ENCODE data around the gene ANKS3. TPM values are rescaled to one million over a fixed set of nuclear protein-coding genes. Genes with fewer than 3 reads are reported as not detected.

Gene ANKS3
- total RNA-seq, 4 donors from 2014 or later = 23.3 to 47.8 (median 27.6) TPM

GRCh38 chr16:4678596-4678995 lies 55.5 kb downstream of the ANKS3 start:
- WGBS, 2 donors (ENCODE audit: low coverage in 1 of 2) = 79% methylated on average over 5 to 6 of the region's 6 CpGs
- no peaks in the 10 kb centered on the region for H3K9me3 ChIP-seq
- no peaks in the 10 kb centered on the region for H3K27me3 ChIP-seq
- peaks cover 0 to 42% (median 5%) of the 10 kb centered on the region in 3 donors for H3K4me1 ChIP-seq
- no peak for ATAC-seq
- peaks cover 0 to 97% of the 10 kb centered on the region in 2 donors for H3K36me3 ChIP-seq
- peak overlapping the region in 2 of 4 donors; percentile 72 to 82 for H3K27ac ChIP-seq
- H3K4me3 ChIP-seq = no peak overlapping the region
- TF ChIP-seq POLR2AphosphoS5 (IDR thresholded peaks at IDR 0.05) (no peak), POLR2A (IDR thresholded peaks at IDR 0.05) (no peak), EP300 (IDR thresholded peaks at IDR 0.05) (no peak)
- TF ChIP-seq, protein P1, sequence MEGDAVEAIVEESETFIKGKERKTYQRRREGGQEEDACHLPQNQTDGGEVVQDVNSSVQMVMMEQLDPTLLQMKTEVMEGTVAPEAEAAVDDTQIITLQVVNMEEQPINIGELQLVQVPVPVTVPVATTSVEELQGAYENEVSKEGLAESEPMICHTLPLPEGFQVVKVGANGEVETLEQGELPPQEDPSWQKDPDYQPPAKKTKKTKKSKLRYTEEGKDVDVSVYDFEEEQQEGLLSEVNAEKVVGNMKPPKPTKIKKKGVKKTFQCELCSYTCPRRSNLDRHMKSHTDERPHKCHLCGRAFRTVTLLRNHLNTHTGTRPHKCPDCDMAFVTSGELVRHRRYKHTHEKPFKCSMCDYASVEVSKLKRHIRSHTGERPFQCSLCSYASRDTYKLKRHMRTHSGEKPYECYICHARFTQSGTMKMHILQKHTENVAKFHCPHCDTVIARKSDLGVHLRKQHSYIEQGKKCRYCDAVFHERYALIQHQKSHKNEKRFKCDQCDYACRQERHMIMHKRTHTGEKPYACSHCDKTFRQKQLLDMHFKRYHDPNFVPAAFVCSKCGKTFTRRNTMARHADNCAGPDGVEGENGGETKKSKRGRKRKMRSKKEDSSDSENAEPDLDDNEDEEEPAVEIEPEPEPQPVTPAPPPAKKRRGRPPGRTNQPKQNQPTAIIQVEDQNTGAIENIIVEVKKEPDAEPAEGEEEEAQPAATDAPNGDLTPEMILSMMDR (IDR thresholded peaks at IDR 0.05) = no peak

- Histone ChIP-seq H3K4me1 (peaks cover 0 to 36% (median 5%) of the 10 kb centered on the region in 3 donors), H3K9me3 (no peaks in the 10 kb centered on the region), H3K36me3 (peaks cover 0 to 97% of the 10 kb centered on the region in 2 donors), H3K27me3 (no peaks in the 10 kb centered on the region), H3K4me3 (no peak overlapping the region), H3K27ac (no peak overlapping the region)
- WGBS, 2 donors (ENCODE audit: low coverage in 1 of 2) = 92% methylated on average over 3 of the region's 9 CpGs; no CpG with 5 or more reads in 1 of the 2 donors
- ATAC-seq = no peak
- TF ChIP-seq POLR2A (IDR thresholded peaks at IDR 0.05) (no peak), POLR2AphosphoS5 (IDR thresholded peaks at IDR 0.05) (no peak), EP300 (IDR thresholded peaks at IDR 0.05) (no peak)
- TF ChIP-seq, protein P1 (IDR thresholded peaks at IDR 0.05) = no peak
Measured at GRCh38 chr16:4677994-4678393, 56.1 kb downstream of the ANKS3 start.

DNA sequence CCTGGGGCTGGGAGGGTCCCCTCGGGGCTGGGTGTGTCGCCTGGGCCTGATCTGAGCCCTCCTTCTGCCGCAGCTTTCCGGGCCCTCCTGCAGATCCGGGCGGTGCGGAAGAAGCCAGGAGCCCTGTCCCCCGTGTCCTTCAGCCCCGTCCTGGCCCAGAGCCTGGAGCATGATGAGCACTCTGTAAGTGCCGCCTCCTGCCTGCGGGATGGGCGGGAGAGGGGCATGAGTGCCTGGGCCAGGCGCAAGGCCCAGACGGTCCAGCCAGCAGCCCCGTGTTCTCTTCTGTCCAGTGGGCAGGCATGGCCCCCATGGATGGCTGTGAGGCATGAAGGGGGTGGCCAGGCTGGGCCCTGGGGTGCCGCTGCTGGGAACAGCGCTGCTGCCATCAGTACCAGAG lies 56.7 kb downstream of the ANKS3 start:
- peaks cover 0 to 96% of the 10 kb centered on the region in 2 donors for H3K36me3 ChIP-seq
- WGBS, 2 donors (ENCODE audit: low coverage in 1 of 2) = 100% methylated on average over 2 of the region's 17 CpGs; no CpG with 5 or more reads in 1 of the 2 donors
- TF ChIP-seq POLR2AphosphoS5 (IDR thresholded peaks at IDR 0.05) (no peak), POLR2A (IDR thresholded peaks at IDR 0.05) (no peak), EP300 (IDR thresholded peaks at IDR 0.05) (no peak)
- TF ChIP-seq, protein P1 (IDR thresholded peaks at IDR 0.05) = no peak
- H3K27me3 ChIP-seq = no peaks in the 10 kb centered on the region
- H3K27ac ChIP-seq = no peak overlapping the region
- no peak overlapping the region for H3K4me3 ChIP-seq
- H3K9me3 ChIP-seq = no peaks in the 10 kb centered on the region
- no peak for ATAC-seq
- H3K4me1 ChIP-seq = peaks cover 0 to 30% (median 5%) of the 10 kb centered on the region in 3 donors

DNA sequence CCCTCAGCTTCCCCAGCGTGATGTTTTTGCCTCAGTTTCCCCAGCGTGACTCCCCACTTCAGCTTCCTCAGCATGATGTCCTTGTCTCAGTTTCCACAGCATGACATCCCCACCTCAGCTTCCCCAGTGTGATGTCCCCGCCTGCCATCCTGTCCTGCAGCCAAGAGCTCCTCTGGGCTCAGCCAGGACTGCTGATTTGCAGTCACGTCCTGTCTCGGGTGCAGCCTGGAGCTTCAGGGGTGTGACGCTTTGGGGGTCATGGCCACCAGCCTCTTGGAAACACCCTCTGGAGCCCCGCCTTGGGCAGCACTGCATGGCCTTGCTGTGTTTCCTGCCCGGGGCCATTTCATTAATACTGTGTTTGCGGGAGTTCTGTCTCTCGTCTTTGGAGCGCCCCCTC lies 57.2 kb downstream of the ANKS3 start:
- Histone ChIP-seq H3K9me3 (no peaks in the 10 kb centered on the region), H3K27ac (no peak overlapping the region), H3K4me1 (peaks cover 0 to 25% (median 5%) of the 10 kb centered on the region in 3 donors), H3K27me3 (no peaks in the 10 kb centered on the region), H3K36me3 (peaks cover 0 to 96% of the 10 kb centered on the region in 2 donors), H3K4me3 (no peak overlapping the region)
- WGBS, 2 donors (ENCODE audit: low coverage in 1 of 2) = 69 to 100% methylated on average over 1 to 3 of the region's 11 CpGs
- TF ChIP-seq POLR2A (IDR thresholded peaks at IDR 0.05) = no peak
- no peak for ATAC-seq

GRCh38 chr16:4675864-4676786 lies 57.9 kb downstream of the ANKS3 start:
- TF ChIP-seq POLR2AphosphoS5 (IDR thresholded peaks at IDR 0.05) = no peak
- TF ChIP-seq POLR2A (IDR thresholded peaks at IDR 0.05) = no peak
- TF ChIP-seq, protein P1 (IDR thresholded peaks at IDR 0.05) = no peak
- no peak for TF ChIP-seq EP300 (IDR thresholded peaks at IDR 0.05)
- 65 to 76% methylated on average over 3 to 10 of the region's 23 CpGs for WGBS, 2 donors (ENCODE audit: low coverage in 1 of 2)

More at GRCh38 chr16:4675864-4676786, 57.9 kb downstream of the ANKS3 start:
- no peak for ATAC-seq
- Histone ChIP-seq H3K27ac (no peak overlapping the region), H3K9me3 (no peaks in the 10 kb centered on the region), H3K4me1 (peaks cover 0 to 18% (median 5%) of the 10 kb centered on the region in 3 donors), H3K36me3 (peaks cover 0 to 96% of the 10 kb centered on the region in 2 donors), H3K27me3 (no peaks in the 10 kb centered on the region), H3K4me3 (no peak overlapping the region)
